OCI-LY3 (cell line): ENCODE results near the gene C4orf17.

Experiments
- CTCF ChIP-seq: fragments of 200-600, 300-600 bp; sonication (generic); IDR thresholded peaks from 2 replicates; pipeline ENCODE4 v1.5.1; 2014; ENCODE audit warnings: antibody characterized with exemption, low read length, low read depth
- EZH2phosphoT487 ChIP-seq: fragments of 200-600 bp; shearing (Covaris generic); IDR thresholded peaks from 2 replicates; pipeline ENCODE4 v1.6.1; 2018; ENCODE audit warnings: antibody characterized with exemption, mixed run types, low read depth

- TF ChIP-seq CTCF (no peak), EZH2phosphoT487 (no peak)
These were observed 49.0 kb upstream of the C4orf17 start for GRCh38 chr4:99461623-99462401.
